Activated CD4-positive, alpha-beta T cell treated with anti-CD3 and anti-CD28 coated beads for 24 hours (primary cell): ENCODE data around the gene CELF3.
"Not testable (repeated sequence)": the region's sequence is repeated elsewhere in the genome, so short reads cannot be mapped to it uniquely, and the experiment has no call there.

Experiments used
- DNase-seq, 2 donors: peaks; one replicate each; pipeline ENCODE4 v3.0.0-alpha.2; 2020; ENCODE audit warnings: low read depth in 2 of 2

CELF3 gene

DNA sequence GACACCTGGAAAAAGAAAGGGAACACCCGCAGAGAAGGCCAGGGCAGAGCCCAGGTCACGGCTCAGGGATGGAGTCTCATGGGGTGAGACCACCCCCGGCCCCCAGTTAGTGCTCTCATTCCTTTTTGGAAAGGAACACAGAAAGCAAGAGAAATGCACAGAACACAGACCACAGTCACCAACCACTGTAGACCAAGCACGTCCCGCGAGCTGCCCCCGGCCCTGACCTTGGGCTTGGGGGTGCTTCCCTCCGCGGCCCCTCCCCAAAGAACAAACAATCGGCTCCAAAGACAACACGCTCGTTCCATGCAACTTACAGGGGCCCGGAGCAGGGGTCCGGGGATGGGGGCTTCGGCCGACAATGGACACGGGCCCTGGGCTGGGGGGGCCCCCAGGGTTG, 12.8 kb downstream of the CELF3 start:
- DNase-seq = no peak

DNA sequence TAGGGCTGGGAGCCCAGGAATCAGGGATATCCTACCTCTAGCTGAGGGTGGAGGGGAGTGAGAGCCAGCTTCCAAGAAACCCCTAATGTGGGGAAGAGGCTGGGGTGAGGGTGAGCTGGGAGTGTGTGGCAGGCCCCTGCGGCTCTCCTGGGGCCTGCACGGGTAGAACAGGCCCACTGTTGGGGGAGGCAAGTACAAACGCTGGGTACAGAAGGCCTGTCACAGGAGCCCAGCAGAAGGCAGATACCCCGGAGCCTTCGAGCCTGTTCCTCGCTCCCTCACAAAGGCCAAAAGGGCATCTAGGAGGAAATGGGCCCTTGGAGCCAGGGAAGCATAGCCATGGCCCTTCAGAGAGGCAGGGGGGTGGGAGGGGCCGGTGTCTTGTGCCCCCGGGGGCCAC, 13.7 kb downstream of the CELF3 start:
- DNase-seq = no peak

DNA sequence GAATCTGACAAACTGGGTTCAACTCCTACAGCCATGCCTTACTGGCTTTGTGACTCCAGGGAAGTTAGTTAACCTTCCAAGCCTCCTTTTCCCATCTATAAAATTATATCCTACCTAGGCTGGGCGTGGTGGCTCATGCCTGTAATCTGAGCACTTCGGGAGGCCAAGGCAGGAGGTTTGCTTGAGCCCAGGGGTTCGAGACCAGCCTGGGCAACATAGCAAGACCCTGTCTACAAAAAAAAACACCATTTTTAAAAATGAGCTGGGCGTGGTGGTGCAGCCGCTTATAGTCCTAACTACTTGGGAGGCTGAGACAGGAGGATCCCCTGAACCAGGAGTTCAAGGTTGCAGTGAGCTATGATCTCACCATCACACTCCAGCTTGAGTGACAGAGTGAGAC, 15.1 kb downstream of the CELF3 start:
- DNase-seq = no peak

DNA sequence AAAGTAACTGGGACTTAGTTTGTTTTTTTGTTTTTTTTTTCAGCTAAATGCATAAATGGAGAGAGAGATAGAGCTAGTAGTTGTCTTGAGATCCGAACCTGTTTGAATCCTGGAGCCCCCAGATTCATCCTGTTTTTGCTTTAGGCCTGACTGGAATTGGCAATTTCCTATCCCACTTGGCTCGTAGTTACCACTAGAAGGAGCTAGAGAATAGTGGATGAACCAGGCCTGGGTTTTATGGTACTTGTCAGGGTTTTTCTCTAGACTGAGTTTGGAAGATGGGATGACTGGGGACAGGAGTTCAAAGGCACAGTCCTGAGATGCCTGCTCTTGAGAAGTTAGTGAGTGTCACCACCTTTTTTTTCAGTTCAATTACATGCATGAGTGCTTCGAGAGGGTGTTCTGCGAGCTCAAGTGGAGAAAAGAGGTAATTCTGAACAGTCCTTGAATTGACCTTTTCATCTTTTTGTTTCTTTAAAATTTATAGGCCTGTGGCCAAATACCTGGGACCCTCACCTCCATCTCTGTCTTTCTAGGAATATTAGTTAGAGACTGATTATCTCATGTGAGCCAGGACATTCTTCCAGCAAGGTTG, 23.4 kb downstream of the CELF3 start:
- no peak for DNase-seq

DNA sequence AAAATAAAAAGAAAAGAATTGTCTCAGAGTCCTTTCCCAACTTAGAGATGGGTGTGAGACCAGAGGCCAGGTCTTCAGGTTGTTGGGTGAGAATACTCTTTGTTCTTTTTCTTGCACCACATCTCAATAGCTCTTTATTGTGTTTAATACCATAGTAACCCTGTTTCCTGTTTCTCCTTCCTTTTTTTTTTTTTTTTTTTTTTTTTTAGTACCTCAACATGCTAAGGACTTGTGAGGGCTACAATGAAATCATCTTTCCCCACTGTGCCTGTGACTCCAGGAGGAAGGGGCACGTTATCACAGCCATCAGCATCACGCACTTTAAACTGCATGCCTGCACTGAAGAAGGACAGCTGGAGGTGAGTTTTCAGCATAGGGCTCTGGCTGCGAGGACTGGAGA, 24.4 kb downstream of the CELF3 start:
- no peak for DNase-seq

DNA sequence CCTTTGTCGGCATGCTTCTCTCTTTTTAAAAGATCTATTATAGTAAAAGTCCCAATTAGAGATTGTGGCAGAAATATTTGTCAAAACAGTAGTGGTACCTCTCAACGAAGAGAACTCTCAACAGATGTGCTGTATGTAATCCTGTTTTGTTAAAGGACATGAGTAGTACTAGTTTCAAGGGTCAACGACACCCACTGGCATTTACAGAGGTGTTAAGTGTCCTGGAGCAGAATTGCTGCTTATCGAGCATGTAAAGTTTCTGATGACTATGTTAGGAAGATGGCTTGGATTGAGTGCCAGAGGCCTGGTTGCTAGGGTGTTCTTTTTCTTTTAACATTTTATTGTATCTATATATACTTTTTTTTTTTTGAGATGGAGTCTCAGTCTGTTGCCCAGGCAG, 27.1 kb downstream of the CELF3 start:
- no peak for DNase-seq

DNA sequence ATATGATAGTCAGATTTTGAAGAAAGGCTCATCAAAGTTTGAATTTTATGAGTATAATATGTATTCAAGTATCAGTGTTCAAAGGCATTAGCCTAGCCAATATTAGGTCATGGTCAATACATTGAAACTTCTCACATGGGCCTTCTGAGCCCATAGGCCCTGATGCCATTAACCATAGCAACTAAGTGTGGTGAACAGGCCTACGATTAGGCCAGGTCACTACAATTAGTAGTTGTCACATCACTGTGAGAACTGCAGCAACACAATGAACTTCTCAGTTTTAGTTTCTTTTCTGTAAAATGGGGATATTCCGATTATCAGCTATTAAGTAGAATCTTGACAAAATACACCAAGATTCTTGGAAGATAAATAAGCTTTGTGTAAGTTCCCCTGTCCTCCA, 30.0 kb downstream of the CELF3 start:
- DNase-seq = no peak

DNA sequence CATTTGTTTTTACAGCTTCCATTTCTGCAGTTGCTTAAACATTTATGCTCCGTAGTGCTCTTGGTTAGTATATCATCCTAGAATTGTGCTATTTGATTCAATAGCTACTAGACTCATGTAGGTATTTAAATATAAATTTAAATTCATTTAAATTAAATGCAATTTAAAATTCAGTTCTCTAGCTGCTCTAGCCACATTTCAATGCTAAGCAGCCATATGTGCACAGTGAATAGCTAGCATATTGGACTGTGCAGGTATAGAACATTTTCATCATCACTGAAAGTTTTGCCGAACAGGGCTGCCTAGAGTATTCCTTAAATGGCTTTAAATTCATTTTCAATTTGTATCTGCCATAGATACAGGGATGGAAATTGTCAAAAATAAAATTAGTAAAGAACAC, 32.5 kb downstream of the CELF3 start:
- no peak for DNase-seq

DNA sequence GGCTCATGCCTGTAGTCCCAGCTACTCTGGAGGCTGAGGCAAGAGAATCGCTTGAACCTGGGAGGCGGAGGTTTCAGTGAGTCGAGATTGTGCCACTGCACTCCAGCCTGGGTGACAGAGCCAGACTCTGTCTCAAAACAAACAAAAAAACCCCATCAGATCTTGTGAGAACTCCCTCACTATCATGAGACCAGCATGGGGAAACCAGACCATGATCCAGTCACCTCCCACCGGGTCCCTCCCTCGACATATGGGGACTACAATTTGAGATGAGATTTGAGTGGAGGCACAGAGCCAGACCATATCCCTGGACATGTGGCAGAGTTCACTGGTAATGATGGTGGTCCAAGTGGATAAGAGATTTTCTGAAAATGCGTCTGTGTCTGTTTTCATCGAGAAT, 33.7 kb downstream of the CELF3 start:
- not testable (repeated sequence) for DNase-seq

DNA sequence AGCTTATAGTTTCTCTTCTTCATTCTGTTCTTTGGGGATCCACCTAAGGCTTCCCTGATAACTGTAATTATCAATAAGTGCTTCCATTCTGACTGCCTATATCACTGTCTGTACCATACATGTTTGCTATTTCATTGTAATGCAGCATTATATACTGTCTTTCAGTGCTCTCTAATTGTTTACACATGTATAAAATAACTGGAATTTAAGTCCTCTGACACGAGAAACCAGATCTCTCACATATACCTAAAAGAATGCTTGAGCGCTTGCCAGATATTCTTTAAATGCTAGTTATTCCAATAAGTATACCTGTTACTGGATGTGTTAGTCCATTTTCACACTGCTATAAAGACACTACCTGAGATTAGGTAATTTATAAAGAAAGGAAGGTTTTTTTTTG, 34.7 kb downstream of the CELF3 start:
- DNase-seq = no peak

DNA sequence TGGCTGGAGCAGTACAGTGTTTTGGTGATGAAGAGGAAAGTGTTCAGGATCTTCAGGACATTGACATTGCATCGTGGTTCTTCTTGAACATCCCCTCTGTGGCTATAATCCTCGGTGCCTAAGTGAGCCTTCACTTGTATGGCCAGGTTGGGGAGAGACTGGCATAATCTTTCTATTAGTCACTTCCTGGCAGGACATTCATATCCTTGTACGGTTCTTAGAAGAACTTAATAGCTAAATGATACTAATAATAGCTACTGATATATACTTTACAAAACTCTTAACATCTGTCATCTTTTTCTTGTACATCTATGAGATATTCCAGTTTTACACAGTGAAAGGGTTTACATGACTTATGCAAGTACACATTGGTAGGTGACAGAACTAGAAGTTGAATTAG, 35.8 kb downstream of the CELF3 start:
- no peak for DNase-seq

DNA sequence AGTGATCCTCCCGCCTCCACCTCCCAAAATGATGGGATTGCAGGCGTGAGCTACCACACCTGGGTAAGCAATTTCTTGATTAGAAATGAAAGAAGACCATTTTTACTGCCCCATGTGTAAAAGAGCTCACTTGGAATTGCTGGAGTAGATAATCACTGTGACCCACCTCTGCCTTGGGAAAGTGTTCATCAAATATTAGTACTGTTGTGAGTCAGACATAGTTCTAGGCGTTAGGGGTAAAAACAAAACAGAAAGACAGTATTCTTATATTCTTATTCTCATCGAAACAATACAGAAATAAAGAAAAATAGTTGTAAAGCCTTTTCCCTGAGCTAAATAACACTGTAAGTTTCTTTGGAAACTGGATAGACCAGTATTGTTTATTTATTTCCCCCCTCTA, 36.2 kb downstream of the CELF3 start:
- DNase-seq = no peak

DNA sequence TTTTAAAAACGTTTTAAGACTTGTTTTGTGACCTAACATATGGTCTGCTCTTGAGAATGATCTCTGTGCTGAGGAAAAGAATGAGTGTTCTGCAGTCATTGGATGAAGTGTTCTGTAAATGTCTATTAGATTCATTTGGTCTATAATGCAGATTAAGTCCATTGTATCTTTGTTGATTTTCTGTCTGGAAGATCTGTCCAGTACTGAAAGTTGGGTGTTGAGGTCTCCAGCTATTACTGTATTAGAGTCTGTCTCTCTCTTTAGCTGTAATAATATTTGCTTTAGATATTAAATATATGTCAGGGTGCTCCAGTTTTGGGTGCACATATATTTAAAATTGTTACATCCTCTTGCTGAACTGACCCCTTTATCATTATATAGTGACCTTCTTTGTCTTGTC, 43.2 kb downstream of the CELF3 start:
- no peak for DNase-seq

DNA sequence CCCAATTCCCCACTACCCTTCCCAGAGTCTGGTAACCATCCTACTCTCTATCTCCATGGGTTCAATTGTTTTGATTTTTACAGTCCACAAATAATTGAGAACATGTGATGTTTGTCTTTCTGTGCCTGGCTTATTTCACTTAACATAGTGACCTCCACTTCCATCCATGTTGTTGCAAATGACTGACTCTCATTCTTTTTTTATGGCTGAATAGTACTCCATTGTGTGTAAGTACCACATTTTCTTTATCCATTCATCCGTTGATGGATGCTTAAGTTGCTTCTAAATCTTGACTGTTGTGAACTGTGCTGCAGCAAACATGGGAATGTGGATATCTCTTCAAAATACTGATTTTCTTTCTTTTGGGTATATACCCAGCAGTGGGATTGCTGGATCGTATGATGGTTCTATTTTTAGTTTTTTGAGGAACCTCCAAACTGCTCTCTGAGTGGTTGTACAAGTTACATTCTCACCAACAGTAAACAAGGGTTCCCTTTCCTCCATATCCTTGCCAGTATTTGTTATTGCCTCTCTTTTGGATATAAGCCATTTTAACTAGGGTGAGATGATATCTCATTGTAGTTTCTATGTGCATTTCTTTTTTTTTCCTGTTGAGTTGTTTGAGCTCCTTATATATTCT, 46.4 kb downstream of the CELF3 start:
- DNase-seq = not testable (repeated sequence)

DNA sequence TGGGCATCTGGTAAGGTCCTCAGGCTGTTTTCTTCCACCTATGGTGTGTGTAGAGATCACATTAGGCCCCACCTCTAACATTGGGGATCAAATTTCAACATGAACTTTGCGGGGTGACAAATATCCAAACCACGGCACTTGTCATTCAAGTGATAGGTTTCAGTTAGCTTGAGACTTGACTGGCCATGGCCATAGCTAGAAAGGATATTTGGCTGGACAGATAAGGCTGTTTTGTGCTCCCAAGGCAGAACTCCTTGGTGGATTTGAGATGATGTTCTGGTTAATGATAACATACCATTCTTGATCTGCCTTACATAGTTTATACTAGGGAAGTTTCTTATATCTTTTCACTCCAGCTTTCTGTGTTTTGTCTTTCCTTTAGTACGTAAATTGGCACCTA, 48.5 kb downstream of the CELF3 start:
- no peak for DNase-seq

DNA sequence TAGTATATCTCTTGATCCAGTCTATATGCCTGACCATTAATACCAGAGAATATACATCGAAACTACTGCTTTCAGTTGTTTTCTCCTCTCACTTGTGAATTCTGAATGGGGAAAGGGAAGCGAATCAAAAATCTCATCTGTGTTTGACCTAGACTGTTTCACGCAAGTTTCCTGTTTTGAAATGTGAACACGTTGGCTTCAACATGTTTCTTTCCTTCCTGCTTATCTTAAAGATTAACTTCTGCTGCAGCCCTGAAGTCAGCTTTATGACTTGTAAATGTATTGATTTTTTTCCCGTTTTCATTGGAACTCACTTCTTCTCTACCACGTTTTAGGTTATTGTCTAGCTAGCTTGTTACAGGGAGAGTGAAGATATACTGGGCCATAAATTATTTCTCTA, 54.9 kb downstream of the CELF3 start:
- DNase-seq = no peak

DNA sequence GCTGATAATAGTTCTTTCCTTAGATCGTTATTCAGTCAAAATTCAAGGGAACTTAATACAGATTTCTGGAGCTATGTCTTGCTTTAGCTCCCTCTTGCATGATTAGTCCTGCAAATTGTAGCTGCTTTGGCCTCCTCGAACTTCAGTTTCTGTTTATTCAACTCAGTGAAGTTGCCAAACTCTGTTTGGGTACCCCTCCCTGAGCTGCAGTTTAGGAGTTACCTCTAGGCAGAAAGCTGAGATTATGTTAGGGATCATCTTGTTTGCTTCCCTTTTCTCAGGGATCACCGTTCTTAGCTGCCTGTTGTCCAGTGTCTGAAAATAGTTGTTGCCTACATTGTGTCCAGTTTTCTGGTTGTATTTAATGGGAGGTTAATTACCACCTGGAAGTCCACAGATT, 61.2 kb downstream of the CELF3 start:
- DNase-seq = no peak

DNA sequence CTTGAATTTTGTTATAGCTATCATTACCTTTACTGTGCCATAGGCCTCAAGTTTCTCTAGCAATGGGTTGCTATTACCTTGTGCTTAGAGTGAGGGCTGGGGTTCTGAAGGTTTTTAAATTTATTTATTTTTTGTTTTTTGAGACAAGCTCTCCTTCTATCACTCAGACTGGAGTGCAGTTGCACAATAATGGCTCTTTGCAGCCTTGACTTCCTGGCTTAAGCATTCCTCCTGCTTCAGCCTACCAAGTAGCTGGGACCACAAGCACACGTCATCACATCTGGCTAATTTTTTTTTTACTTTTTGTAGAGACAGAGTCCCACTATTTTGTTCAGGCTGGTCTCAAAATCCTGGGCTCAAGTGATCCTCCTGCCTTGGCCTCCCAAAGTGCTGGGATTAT, 63.2 kb downstream of the CELF3 start:
- DNase-seq = no peak
